Type B pancreatic cell (in vitro differentiated cells): ENCODE results near the gene MAD1L1. TPM values are rescaled to one million over a fixed set of nuclear protein-coding genes. Genes with fewer than 3 reads are reported as not detected.

Experiments used
- DNase-seq: peaks from one replicate; pipeline ENCODE4 v3.0.0; 2021; ENCODE audit warnings: mixed read lengths; ENCODE audit not compliant: unreplicated experiment; ENCODE audit errors: extremely low spot score
- H3K27ac Mint-ChIP-seq: 2 replicates; pipeline ENCODE4 v1.8.0; 2021; ENCODE audit warnings: mild to moderate bottlenecking, mixed read lengths
- H3K27me3 Mint-ChIP-seq: 2 replicates; pipeline ENCODE4 v1.8.0; 2021; ENCODE audit warnings: mixed read lengths
- H3K36me3 Mint-ChIP-seq: 2 replicates; pipeline ENCODE4 v1.8.0; 2021; ENCODE audit warnings: mixed read lengths
- H3K4me1 Mint-ChIP-seq: one replicate; pipeline ENCODE4 v1.8.0; 2021; ENCODE audit warnings: mixed read lengths; ENCODE audit not compliant: unreplicated experiment
- H3K4me3 Mint-ChIP-seq: 2 replicates; pipeline ENCODE4 v1.8.0; 2021; ENCODE audit warnings: mild to moderate bottlenecking, mixed read lengths
- H3K9me3 Mint-ChIP-seq: 2 replicates; pipeline ENCODE4 v1.8.0; 2021; ENCODE audit warnings: mixed read lengths
- total RNA-seq: library from RNA; stranded (reverse); gene quantifications from 2 replicates; pipeline ENCODE4 v1.2.1, GENCODE V29; 2021; ENCODE audit warnings: low replicate concordance
- TF ChIP-seq, protein P1 (sequence below): fragments of 200-600 bp; sonication (generic); conservative IDR thresholded peaks from 2 replicates; pipeline ENCODE4 v1.5.0; 2021; ENCODE audit warnings: antibody characterized with exemption, mild to moderate bottlenecking

Gene MAD1L1
- total RNA-seq, 1 donor from 2014 or later = 40.7 TPM

DNA sequence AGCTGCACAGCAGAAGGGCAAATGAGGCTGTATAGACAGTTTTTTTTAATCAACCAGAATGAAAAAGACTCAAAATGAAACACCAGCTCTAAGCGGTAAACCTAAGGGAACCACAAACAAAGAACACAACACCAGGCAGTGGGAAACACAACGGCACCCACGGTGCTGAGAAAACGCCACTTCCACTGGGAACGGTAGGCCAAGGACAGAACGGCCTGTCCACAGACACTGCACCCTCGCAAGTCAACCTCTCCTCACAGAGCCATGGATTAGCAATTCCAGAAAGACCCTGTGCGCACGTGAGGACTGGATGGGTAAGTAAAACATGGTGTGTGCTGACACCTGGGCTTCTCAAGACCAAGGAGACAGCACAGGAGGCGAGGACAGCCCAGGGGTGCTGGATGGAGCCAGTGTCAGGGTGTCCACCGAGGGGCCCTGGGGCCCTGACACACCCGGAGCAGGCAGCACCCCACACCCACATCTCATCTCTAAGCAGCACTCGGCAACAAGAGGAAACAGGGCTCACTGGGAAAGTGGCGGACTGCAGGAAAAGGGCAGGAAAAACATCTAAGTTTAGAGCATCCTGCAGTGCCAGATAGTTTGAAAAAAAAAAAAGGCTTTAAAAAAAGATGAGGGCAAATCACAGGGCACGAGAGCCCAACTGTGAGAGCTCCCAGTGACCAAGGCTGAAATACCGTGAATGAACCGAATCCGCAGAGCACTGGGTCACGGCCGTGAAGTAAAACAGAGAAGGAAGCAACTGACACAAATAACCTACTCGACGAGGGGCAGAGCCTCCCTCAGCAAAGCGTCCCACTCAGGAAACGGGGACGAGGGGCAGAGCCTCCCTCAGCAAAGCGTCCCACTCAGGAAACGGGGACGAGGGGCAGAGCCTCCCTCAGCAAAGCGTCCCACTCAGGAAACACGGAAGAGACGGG is 120.2 kb downstream of the MAD1L1 start:
- Mint-ChIP-seq H3K27me3 (no peaks in the 10 kb centered on the region), H3K4me3 (no peak overlapping the region), H3K9me3 (no peaks in the 10 kb centered on the region), H3K36me3 (peaks cover 13% of the 10 kb centered on the region), H3K4me1 (peaks cover 41% of the 10 kb centered on the region), H3K27ac (no peak overlapping the region)
- TF ChIP-seq, protein P1, sequence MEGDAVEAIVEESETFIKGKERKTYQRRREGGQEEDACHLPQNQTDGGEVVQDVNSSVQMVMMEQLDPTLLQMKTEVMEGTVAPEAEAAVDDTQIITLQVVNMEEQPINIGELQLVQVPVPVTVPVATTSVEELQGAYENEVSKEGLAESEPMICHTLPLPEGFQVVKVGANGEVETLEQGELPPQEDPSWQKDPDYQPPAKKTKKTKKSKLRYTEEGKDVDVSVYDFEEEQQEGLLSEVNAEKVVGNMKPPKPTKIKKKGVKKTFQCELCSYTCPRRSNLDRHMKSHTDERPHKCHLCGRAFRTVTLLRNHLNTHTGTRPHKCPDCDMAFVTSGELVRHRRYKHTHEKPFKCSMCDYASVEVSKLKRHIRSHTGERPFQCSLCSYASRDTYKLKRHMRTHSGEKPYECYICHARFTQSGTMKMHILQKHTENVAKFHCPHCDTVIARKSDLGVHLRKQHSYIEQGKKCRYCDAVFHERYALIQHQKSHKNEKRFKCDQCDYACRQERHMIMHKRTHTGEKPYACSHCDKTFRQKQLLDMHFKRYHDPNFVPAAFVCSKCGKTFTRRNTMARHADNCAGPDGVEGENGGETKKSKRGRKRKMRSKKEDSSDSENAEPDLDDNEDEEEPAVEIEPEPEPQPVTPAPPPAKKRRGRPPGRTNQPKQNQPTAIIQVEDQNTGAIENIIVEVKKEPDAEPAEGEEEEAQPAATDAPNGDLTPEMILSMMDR = no peak
- no peak for DNase-seq

DNA sequence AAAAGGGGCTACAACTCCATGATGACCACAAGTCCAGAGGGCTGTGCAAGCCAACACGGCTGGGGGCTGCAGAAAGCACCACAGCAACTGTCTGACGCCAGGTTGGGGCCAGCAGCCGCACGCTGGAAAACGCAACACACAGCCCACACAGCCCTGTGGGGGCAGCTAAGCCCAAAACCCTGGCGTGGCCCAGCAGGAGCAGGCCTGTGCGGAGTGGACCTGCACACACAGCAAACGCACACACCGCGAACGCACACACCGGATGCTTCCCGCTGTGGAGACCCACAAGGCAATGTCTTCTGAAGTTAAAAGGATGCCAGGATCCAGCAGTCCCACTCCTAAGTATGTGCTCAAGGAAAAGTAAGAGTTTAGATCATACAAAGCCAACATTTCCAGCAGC is 121.2 kb downstream of the MAD1L1 start:
- Mint-ChIP-seq H3K36me3 (peaks cover 13% of the 10 kb centered on the region), H3K27ac (peak overlapping the region; percentile 78), H3K9me3 (no peaks in the 10 kb centered on the region), H3K27me3 (no peaks in the 10 kb centered on the region), H3K4me1 (peaks cover 45% of the 10 kb centered on the region), H3K4me3 (no peak overlapping the region)
- no peak for DNase-seq
- TF ChIP-seq, protein P1 = no peak

DNA sequence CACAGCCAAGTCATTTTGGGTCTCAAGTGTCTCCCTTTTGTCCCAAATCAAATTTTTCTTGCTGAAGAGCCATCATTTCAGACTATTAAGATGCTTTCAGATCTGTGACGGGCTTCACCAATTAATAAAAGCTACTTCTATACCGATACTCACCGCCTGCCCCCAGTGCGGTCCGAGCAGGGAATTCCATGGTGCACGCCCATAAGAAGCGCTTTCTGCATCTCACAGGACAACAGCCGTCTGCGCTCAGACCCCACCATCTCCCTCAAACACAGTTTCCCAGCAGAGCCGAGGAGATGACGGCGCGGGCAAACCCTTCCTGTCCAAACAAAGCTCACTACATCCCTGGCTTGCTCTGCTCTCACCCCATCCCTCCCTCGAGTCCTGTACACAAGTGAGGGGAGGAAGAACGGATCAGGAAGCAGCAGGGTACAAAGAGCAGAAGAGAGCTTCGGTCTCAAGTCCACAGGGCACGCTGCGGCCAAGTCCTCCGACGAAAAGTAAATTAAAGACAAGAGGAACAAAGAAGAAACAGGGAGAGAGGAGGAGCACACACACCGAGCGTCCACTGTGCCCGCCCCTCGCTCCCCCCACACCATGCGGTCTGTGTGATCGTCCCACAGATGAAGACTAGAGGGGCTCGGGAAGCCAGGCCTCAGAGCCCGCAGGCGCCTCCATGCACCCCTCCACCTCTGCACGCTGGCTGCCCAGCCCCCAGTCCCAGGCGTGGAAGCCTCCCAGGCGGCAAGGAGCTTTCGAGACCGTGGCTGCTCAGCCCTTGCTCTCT is 121.9 kb downstream of the MAD1L1 start:
- H3K4me3 Mint-ChIP-seq = peak overlapping the region; percentile 29
- TF ChIP-seq, protein P1 = no peak
- H3K27me3 Mint-ChIP-seq = no peaks in the 10 kb centered on the region
- peaks cover 44% of the 10 kb centered on the region for H3K4me1 Mint-ChIP-seq
- no peaks in the 10 kb centered on the region for H3K9me3 Mint-ChIP-seq
- peaks cover 13% of the 10 kb centered on the region for H3K36me3 Mint-ChIP-seq
- DNase-seq = no peak
- H3K27ac Mint-ChIP-seq = peak overlapping the region; percentile 78

DNA sequence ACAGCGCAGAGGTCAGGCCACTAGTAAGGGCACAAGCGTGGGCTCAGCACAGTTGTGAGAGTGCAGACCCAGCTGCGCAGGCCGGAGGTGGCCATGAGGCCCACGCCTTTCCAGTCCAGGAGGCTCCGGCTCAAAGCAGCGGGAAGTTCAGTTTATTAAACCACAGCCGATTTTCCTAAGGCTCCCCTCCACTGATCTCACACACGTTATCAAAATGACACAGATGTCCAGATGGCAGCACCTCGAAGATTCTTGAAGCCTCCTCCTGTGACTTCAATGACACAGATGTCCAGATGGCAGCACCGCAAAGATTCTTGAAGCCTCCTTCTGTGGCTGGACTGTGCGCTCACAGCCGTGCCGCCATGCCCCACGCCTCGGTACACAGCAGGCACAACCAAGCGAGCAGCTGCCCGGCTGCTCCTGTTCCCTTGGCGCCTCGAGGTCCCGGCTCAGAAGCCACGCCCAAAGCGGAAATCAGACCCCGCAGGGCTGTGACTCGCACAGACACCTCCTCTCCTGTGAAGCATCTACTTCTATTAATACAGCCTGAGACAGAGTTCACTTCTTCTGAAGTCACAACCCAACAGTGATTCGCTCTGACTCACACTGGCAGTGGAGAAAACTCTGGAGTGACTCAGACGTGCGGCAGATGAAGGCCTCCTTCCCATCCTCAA is 122.7 kb downstream of the MAD1L1 start:
- no peaks in the 10 kb centered on the region for H3K9me3 Mint-ChIP-seq
- H3K36me3 Mint-ChIP-seq = peaks cover 13% of the 10 kb centered on the region
- H3K4me3 Mint-ChIP-seq = no peak overlapping the region
- peaks cover 49% of the 10 kb centered on the region for H3K4me1 Mint-ChIP-seq
- no peak for DNase-seq
- TF ChIP-seq, protein P1 = no peak
- H3K27me3 Mint-ChIP-seq = no peaks in the 10 kb centered on the region
- H3K27ac Mint-ChIP-seq = peak overlapping the region; percentile 78

DNA sequence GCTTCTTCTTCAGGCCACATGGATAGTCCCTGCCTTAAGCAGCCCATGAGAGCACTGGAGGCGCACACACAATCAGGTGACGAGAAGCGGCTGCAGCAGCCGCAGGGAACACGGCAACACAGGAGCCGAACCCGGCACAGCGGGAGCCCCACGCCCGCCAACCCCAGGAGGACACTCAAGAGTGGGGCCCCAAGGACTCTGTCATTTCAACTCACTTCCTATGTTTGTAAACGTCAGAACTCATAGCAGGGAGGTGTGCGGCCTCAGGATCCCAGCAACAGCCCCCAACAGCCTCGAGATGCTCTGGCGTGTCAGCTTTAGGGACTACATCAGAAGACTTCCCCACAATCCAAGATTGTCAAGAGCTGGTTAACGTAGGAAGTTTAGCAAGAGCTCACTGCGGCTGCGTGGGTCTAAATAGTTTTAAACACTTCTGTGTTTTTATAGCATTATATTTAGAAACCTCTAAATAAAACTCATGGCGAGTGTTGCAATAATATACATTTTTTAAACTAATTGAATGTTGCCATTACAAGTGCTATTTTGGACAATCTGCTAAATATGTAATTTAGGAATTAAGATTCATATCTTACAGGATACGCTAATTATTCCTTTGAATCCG is 123.4 kb downstream of the MAD1L1 start:
- DNase-seq = no peak
- Mint-ChIP-seq H3K27ac (peak overlapping the region; percentile 79), H3K9me3 (no peaks in the 10 kb centered on the region), H3K27me3 (no peaks in the 10 kb centered on the region), H3K4me3 (peak overlapping the region; percentile 52), H3K4me1 (peaks cover 56% of the 10 kb centered on the region), H3K36me3 (peaks cover 13% of the 10 kb centered on the region)
- TF ChIP-seq, protein P1 = peak; percentile 9
